NCI-H1694 treated with DMSO at 0.1 percent for 48 hours (cell line): ENCODE measurements around the gene PLEKHG4.

Source experiments
- DNase-seq: peaks from one replicate; lab custom pipeline; 2025; lab: John Stamatoyannopoulos, UW

PLEKHG4 gene

DNA sequence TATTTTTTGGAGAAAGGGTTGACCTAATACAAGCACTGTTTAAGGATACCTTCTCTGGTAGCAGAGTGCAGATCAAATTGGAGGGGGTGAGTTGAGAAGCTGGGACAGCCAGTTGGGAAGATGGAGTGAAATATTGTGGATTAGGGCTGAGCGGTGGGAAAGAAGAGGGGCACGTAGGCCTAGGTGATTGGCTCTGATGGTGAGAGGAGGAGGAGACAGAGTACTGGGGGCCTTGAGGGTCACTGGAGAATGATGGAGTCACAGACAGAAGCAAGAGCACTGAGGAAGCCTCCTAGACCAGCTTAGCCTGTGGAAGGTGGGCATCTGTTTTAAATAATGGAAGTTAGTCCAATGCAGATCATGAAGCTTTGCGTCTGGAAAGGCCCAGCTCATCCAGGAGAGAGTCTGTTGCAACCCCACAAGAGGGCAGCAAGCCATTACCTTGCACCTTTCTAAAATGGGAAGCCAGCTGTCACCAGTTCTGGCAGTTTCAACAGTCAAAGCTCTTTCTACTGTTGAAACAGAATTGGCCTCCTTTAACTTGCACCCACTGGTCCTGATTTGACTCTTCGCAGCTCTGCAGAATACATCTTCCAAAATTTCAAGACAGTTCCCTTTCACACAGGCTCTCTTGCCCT is 18.8 kb upstream of the PLEKHG4 start:
- DNase-seq = peak; percentile 75

DNA sequence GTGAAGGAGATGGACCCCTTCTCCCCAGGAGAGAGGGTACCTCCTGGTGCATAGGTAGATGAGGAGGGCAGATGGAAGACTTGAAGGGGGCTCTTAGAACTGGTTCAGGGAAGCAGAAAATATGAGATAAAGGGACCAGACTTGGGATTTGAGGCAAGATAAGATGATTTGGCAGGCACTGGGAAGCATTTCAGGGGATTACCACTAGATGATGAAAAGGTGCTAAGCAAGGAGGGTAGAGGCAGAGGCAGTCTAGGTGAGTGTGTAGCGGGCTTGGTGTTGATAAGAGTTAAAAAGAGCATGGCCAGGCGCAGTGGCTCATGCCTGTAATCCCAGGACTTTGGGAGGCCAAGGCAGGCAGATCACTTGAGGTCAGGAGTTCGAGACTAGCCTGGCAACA is 16.1 kb upstream of the PLEKHG4 start:
- DNase-seq = no peak

DNA sequence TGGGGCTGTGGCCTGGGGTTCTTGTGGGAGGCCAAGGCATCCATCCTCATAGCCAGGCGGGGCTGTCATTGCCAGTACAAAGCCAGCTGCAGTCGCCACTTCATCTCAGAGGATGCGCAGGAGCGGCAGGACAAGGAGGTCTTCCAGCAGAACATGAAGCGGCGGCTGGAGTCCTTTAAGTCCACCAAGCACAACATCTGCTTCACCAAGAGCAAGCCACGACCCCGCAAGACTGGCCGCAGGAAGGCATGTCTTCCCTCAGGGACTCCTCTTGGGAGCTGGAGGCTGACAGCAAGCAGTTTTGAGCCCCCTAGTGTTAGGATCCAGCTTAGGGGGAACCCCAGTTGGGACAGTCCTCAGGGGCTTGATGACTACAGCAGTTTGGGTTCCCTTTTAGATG is 15.1 kb upstream of the PLEKHG4 start:
- DNase-seq = no peak

DNA sequence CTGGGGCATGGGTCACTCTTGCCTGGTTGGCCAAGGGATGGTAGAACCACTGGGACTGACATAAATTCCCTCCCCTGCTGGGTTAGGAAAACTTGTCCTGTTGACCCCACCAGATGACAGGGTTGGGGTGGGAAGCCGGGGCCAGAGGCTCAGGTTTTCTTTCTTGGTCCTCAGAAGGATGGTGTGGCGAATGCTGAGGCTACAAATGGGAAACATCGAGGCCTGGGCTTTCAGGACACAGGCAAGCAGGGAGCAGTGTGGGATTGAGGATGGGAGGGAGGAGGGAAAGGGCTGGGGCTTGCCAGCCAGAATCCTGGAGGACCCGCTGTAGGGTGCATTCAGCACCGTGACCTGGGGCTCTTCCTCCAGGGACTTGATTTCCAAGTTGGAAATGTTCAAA is 14.5 kb upstream of the PLEKHG4 start:
- no peak for DNase-seq

DNA sequence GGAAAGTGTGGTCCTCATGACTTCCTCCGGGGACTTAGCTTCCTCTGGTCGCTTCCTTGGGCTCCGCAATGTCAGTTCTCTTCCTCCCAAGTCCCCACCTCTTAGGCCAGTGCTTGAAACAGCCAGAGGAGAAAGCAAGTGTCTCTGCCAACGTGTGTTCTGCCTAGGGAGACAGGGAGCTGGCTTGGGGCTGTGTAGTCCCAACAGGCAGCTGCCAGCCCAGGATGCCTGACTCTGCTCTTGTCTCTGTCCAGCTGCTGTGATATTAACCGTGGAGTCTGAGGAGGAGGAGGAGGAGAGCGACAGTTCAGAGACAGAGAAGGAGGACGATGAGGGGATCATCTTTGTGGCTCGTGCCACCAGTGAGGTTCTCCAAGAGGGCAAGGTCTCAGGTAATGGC is 13.5 kb upstream of the PLEKHG4 start:
- DNase-seq = no peak

DNA sequence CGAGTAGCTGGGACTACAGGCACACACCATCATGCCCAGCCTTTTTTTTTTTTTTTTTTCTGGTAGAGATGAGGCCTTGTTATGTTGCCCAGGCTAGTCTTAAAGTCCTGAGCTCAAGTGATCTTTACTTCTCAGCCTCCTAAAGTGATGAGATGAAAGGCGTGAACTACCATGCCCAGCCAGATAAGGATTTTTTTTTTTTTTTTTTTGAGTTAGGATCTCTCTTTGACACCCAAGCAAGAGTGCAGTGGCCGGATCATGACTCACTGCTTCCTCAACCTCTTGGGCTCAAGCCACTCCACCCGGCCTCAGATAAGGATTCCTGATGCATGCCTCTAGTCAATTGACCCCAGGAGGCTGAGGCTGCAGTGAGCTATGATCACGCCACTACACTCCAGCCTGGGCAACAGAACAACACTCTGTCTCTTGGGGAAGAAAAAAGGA is 11.2 kb upstream of the PLEKHG4 start:
- DNase-seq = no peak

DNA sequence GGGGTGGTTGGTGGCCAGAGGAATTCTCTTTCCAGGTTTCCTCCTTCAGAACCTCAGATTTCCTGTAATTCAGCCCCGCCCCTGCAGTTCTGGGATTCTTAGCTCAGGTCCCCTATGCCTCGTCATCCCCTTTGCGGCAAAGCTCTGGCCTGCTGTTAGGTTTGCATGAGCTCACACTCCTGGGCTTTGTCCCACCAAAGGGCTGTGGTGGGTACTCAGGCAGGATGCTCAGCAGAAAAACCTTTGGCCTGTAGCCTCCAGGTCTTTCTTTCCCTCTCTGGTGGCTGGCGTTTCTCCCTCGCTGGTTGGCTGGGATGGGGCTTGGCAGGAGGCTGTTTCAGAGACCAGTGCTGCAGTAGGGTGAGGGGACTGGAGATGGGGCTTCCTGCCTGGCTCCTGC is 9.6 kb upstream of the PLEKHG4 start:
- no peak for DNase-seq

- DNase-seq = no peak
These were observed 8.4 kb upstream of the PLEKHG4 start for GRCh38 chr16:67270931-67271338.

DNA sequence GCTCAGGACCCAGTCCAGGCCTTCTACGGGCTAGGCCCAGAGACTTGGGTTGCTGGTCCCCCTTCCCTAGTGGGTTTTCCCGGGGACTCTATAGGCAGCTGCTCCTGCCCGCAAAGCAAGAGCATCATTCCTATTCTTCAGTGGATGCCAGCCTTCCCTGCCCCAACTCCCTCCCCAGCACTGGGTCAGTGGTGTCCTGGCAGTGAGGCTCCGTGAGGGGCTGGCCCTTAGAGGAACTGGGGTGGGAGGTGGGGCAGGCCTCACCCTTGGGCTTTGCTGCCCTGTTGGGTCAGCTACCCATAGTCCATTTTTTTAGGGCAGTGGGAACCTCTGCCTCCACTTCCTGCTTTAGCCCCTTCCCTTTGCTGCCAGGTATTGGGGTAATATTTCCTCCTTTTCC is 7.9 kb upstream of the PLEKHG4 start:
- DNase-seq = no peak

DNA sequence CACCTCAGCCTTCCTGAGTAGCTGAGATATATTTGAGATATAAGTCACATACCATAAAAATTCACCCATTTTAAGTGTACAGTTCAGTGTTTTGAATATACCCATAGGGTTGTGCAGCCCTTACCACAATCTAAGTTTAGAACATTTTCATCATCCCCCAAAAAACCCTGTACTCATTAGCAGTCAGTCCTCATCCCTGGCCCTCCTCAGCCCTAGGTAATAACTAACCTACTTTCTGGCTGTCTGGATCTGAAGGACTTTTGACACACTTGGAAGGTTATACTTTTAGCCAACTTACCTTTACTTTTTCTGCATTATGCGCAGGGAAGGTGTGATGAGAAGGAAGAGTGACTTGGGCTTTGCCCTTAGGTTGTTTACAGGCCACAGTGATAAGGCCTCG is 4.0 kb upstream of the PLEKHG4 start:
- no peak for DNase-seq

DNA sequence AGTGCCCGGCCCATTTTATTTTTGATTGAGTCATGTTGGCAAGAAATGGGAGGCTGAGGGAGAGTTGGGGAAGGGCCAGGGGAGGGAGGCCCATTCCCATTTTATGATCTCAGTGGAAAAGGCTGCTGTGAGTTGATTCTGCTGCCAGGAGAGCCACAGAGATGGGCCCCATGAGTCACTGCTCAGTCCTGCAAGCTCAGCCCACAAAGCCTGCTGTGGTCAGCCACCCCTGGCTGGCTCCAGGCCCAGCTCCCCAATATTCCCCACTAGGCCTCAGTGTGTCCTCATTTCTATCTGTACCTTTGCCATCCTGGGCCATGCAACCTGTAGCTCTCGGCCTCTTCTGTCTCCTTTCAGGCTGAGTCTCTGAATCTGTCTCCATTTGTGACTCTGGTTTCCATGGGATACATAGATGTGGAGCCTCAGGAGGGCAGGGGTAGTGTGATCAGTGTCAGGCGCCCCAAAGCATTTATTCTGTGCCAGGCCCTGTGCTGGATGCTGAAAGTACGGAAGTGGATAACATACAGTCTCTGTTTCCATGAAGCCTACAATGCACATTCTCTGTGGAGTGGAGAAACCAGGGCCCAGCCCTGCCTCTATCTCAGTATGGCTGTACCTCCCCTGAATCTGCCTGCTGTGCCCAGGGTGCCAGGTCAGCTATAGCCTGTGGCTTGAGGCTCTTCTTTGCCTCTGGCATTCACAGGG is 1.9 kb upstream of the PLEKHG4 start:
- DNase-seq = no peak

DNA sequence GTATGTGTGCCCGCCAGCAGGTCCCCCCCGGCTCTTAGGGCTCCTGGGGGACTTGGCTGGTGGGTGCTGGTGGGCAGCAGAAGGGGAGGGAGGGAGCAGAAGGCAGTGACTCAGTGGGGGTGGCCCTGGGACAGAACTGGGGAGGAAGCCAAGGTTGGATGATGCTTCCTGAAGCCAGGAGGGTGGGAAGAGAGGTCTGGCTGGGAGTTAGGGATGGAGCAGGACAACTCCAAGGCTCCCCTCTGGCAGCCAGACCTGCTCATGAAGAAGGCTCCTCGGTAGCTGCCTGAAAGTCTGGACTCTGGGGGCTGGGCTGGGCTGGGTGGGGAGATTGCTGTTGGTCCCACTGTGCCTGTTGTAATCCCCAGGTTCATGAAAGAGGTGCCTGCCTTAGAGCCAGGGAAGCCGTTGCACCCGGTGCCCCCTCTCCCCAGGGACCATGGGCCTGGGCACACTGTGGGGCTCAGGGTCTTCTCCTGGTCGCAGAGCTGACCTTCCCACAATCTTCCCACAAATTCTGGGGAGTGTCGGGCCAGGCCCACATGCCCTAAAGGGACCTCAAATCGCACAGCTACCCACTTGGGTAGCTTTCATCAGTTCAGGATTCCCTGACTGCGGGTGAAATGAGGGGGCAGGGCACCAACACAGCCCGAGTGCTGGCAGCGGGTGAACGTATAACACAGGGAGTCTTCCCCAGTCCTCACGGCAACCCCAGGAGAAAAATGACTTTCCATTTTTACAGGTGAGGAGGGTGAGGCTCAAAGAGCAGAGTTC is 1.1 kb upstream of the PLEKHG4 start:
- DNase-seq = no peak

DNA sequence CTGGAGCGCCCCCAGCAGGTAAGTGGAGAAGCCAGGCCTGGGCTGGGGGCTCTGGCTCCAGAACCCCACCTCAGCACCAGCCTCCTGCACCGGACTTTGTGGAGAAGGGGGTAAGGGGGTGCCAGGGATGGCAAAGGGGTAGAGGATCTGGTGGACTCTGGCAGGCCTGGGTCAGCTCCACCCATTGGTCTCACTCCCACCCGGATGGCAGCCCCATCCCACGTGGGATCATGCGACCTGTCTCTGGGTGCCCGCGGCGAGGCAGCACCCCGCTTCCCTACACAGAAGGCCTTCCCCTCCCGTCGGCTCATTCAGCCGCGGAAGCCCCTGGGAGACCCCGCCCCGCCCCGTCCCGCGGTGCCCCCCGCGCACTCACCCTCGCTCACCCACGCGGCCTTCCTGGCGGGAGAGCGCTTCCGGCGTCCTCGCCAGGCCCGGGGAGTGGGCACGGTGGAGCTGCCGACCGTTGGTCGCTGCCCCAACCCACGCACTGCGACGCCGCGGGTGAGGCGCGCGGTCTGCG is 498 bp upstream of the PLEKHG4 start:
- DNase-seq = peak; percentile 21

GRCh38 chr16:67280090-67281015 is 1.0 kb downstream of the PLEKHG4 start:
- DNase-seq = no peak

- DNase-seq = no peak
These were observed 2.5 kb downstream of the PLEKHG4 start for GRCh38 chr16:67281536-67282446.

DNA sequence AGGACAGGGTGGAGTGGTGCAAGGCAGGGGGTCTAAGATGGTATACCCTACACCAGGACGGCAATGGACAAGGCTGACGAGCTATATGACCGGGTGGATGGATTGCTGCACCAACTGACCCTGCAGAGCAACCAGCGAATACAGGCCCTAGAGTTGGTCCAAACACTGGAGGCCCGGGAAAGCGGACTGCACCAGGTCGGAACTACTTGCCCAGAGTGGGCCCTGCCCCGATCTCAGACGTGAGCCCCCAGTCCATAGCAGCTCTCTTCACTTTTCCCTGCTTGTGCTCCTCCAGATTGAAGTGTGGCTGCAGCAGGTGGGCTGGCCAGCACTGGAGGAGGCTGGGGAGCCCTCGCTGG is 3.1 kb downstream of the PLEKHG4 start:
- no peak for DNase-seq

DNA sequence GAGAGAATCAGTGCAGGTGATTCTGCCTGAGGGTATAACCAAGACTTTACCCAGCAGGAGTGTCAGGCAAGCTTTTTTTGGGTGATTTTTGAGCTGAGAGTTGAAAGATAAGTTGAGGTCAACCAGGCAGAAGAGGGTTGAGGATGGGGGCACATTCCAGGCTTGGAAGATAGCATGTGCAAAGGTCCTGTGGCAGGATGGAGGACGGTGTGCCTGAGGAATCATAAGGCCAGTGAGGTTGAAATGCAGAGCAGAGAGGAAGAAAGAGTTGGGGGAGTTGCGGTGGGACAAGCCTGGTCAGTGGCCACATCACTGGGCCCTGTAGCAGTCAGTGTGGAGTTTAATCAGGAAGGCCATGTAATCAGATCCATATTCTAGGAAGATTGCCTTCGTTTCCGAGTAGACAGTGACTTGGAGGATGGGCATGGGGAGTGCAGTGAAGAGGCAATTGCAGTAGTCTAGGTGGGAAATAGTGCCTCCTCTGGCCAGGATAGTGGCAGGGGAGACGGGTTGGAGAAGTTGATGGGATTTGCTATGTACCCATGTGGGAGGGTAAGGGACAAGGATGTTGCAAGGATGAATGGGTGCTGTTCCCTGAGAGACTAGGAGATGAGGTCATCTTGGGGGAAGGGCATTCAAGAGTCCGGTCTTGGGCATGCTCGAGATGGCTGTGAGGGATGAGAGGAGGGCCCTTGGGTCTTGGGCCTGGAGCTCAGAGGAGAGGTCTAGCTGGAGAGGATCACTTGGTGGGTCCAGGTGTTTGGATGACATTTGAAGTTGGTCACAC is 3.9 kb downstream of the PLEKHG4 start:
- no peak for DNase-seq

DNA sequence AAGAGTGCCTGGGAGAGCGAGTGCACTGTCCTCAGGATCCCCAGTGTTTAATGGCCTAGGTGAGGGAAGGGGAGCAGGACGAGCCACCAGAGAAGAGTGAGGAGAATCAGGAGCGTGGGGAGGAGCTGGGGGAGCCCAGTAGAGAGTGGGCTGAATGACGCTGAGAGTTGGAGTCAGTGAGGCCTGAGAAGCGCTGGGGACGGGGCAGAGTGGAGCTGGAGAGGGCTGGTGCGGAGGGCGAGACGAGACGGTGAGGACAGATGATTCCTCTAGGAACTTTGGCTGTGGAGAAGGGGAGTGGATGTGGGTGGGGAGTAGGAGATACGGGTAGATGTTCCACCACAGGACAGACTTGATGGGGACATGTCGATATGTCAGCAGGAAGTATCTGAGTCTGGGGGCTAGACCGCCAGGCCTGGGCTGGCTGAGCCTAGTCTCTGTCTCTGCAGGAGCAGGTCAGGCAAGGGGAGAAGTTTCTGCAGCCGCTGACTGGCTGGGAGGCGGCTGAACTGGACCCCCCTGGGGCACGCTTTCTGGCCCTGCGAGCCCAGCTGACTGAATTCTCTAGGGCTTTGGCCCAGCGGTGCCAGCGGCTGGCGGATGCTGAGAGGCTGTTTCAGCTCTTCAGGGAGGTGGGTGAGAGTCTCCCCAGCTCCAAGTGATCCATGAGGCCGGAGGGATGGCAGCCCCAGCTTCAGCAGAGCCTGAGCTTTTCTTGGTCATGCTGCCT is 4.7 kb downstream of the PLEKHG4 start:
- no peak for DNase-seq
